ENCODE results near the gene AGAP2.
A peak's percentile ranks its signal among the peaks of the same experiment; 100 is the strongest.

The AGAP2 gene

DNA sequence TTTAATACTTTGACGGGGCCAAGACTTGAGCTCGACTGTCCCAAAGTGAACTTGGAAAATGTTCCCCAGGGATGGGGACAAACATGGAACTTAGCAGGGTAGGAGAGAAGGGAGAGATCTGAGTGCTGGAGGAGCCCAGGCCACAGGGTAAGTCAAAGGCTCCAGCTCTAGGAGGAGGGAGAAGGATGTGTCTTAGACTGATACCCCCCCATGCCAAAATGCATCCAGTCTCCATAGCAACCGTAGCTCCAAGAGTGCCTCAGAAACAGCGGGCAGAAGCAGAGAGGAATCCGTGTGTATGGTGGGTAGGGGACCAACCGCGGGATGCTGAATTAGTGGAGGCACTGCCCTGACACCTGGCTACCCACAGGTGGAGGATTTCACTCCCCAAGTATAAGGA lies 845 bp upstream of the AGAP2 start:
- Histone ChIP-seq H3K27ac (ENCODE audit: low read depth, low read length) (no peak overlapping the region), H3K4me1 (ENCODE audit: control insufficient read depth in 5 of 5, insufficient read depth in 5 of 5, low read length in 5 of 5) (peaks cover 3 to 53% (median 36%) of the 10 kb centered on the region in 5 donors), H3K36me3 (ENCODE audit: control insufficient read depth in 5 of 5, insufficient read depth in 5 of 5, low read length in 5 of 5) (no peaks in the 10 kb centered on the region), H3K9ac (ENCODE audit: low read length in 5 of 5) (no peak overlapping the region), H3K4me3 (ENCODE audit: low read depth in 1 of 5, low read length in 5 of 5) (no peak overlapping the region), H3K9me3 (ENCODE audit: control insufficient read depth in 5 of 5, low read length in 5 of 5) (no peaks in the 10 kb centered on the region), H3K27me3 (ENCODE audit: control insufficient read depth in 5 of 5, insufficient read depth in 4 of 5, low read length in 5 of 5) (peaks cover 18 to 50% (median 41%) of the 10 kb centered on the region in 5 donors)

DNA sequence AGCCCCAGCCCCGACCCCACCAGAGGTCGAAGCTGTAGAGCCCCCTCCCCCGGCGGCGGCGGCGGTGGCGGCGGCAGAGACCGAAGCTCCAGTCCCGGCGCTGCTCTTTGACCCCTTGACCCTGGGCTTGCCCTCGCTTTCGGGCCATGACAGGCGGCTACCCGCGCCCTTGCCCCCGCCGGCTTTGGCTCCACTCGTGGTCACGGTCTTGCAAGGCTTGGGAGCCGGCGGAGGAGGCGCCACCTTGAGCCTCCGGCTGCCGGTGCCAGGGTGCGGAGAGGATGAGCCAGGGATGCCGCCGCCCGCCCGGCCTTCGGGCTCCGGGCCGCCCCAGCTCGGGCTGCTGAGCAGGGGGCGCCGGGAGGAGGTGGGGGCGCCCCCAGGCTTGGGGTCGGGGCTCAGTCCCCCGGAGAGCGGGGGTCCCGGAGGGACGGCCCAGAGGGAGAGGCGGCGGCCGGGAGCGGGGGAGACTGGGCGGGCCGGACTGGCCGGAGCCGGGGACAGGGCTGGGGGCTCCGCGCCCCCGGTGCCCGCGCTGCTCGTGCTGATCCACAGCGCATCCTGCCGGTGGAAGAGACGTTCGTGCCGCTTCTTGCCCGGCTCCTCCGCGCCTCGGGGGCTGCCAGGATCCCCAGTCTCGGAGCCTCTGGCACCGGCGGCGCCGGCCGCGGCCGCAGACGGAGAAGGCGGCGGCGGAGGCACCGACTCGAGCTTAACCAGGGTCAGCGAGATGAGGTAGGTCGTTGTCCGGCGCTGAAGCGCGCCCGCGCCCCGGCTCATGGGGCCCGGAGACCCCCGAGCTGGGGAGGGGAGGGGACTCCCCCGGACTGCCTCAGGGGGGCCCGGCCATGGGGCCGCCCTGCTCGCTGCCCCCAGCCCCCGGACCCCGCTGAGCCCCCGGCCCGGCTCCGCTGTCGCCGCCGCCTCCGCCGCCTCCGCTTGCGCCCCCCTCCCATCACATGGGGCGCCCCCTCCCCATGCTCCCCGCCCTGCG lies 778 bp downstream of the AGAP2 start:
- Histone ChIP-seq H3K4me1 (ENCODE audit: control insufficient read depth in 5 of 5, insufficient read depth in 5 of 5, low read length in 5 of 5) (peaks cover 3 to 53% (median 31%) of the 10 kb centered on the region in 5 donors), H3K9me3 (ENCODE audit: control insufficient read depth in 5 of 5, low read length in 5 of 5) (no peaks in the 10 kb centered on the region), H3K9ac (ENCODE audit: low read length in 5 of 5) (no peak overlapping the region), H3K36me3 (ENCODE audit: control insufficient read depth in 5 of 5, insufficient read depth in 5 of 5, low read length in 5 of 5) (peaks cover 0 to 8% (median 0%) of the 10 kb centered on the region in 5 donors), H3K4me3 (ENCODE audit: low read depth in 1 of 5, low read length in 5 of 5) (peak overlapping the region in 3 of 5 donors; percentile 20 to 47 (median 22)), H3K27me3 (ENCODE audit: control insufficient read depth in 5 of 5, insufficient read depth in 4 of 5, low read length in 5 of 5) (peaks cover 18 to 62% (median 53%) of the 10 kb centered on the region in 5 donors), H3K27ac (ENCODE audit: low read depth, low read length) (no peak overlapping the region)

- H3K4me1 ChIP-seq (ENCODE audit: control insufficient read depth in 5 of 5, insufficient read depth in 5 of 5, low read length in 5 of 5), result peaks cover 3 to 50% (median 29%) of the 10 kb centered on the region in 5 donors
- H3K9ac ChIP-seq (ENCODE audit: low read length in 5 of 5), result no peak overlapping the region
- H3K9me3 ChIP-seq (ENCODE audit: control insufficient read depth in 5 of 5, low read length in 5 of 5), result no peaks in the 10 kb centered on the region
- H3K27me3 ChIP-seq (ENCODE audit: control insufficient read depth in 5 of 5, insufficient read depth in 4 of 5, low read length in 5 of 5), result peaks cover 18 to 62% (median 53%) of the 10 kb centered on the region in 5 donors
- H3K36me3 ChIP-seq (ENCODE audit: control insufficient read depth in 5 of 5, insufficient read depth in 5 of 5, low read length in 5 of 5), result peaks cover 0 to 10% (median 0%) of the 10 kb centered on the region in 5 donors
- H3K4me3 ChIP-seq (ENCODE audit: low read depth in 1 of 5, low read length in 5 of 5), result peak overlapping the region in 3 of 5 donors; percentile 5 to 29 (median 11)
- H3K27ac ChIP-seq (ENCODE audit: low read depth, low read length), result no peak overlapping the region
Observed at GRCh38 chr12:57736741-57737466, 1.6 kb downstream of the AGAP2 start.

DNA sequence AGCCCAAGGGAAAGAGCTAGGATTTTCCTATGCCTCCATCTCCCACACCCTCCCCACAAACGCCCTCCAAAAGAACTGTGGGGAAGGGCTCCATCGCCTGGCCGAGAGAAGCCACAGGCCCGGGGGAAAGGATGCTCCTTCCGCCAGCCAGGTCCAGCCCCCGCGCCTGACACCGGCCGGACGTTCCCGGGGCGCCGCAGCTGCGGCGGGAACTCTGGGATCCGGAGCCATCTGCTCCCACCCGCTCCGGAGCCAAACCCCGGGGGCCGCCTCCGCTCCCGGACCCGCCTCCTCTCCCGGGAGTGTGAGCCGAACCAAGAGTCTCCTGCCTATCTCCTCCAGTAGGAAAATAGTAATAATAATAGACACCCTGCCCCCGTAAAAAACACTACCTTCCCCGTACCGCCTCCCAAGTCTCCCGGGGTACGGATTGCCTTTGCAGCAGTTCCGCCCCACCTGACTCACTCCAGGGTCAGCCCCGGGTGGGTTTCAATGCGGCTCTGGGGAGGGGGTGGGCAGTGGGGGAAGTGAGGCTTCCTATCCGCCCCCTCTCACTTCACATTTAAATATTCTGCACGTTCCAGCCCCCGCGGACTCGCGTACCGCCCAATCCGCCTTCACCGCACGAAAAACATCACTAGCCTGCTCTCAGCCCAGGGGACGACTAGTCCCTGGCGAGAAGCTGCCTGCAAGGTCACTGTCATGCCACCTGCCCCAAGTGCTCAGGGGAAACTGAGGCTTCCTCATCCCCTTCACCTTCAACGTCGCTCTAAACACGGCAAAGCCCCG lies 2.4 kb downstream of the AGAP2 start:
- Histone ChIP-seq H3K9ac (ENCODE audit: low read length in 5 of 5) (no peak overlapping the region), H3K9me3 (ENCODE audit: control insufficient read depth in 5 of 5, low read length in 5 of 5) (no peaks in the 10 kb centered on the region), H3K27me3 (ENCODE audit: control insufficient read depth in 5 of 5, insufficient read depth in 4 of 5, low read length in 5 of 5) (peaks cover 18 to 65% (median 54%) of the 10 kb centered on the region in 5 donors), H3K4me1 (ENCODE audit: control insufficient read depth in 5 of 5, insufficient read depth in 5 of 5, low read length in 5 of 5) (peaks cover 3 to 46% (median 27%) of the 10 kb centered on the region in 5 donors), H3K36me3 (ENCODE audit: control insufficient read depth in 5 of 5, insufficient read depth in 5 of 5, low read length in 5 of 5) (peaks cover 0 to 14% (median 3%) of the 10 kb centered on the region in 5 donors), H3K27ac (ENCODE audit: low read depth, low read length) (no peak overlapping the region), H3K4me3 (ENCODE audit: low read depth in 1 of 5, low read length in 5 of 5) (peak overlapping the region in 3 of 5 donors; percentile 5 to 29 (median 11))

DNA sequence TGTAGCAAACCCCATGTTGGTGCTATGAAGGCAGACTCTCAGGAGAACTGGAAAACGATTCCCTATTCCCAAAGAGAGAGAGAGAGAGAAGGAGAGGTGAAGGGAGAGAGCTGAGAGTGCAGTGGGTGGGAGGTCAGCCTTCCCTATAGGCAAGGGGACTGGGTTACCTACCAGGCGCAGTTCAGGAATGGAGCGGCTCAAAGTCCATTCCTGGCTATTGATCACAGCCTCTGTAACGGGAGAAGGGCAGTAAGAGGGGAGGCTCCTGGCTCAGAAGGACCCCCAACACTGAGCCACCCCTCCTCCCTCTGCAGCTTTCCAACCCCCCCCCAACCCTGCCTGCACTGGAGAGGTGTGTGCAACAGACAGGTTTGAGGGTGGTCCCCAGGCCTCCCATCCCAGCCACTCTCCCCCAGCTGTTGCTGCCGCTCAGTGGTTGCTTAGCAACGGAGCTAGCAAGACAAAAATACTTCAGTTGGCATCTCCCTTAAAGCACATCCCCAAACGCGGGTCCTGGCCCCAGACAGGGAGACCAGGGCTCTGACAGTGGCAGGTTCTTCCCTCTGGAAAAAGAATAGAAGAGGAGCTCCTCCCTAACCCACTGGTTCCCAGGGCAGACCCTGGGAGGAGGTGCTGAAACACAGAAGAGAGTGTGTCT lies 3.2 kb downstream of the AGAP2 start:
- Histone ChIP-seq H3K9me3 (ENCODE audit: control insufficient read depth in 5 of 5, low read length in 5 of 5) (no peaks in the 10 kb centered on the region), H3K27me3 (ENCODE audit: control insufficient read depth in 5 of 5, insufficient read depth in 4 of 5, low read length in 5 of 5) (peaks cover 18 to 68% (median 48%) of the 10 kb centered on the region in 5 donors), H3K9ac (ENCODE audit: low read length in 5 of 5) (no peak overlapping the region), H3K36me3 (ENCODE audit: control insufficient read depth in 5 of 5, insufficient read depth in 5 of 5, low read length in 5 of 5) (peaks cover 0 to 14% (median 3%) of the 10 kb centered on the region in 5 donors), H3K27ac (ENCODE audit: low read depth, low read length) (no peak overlapping the region), H3K4me3 (ENCODE audit: low read depth in 1 of 5, low read length in 5 of 5) (no peak overlapping the region), H3K4me1 (ENCODE audit: control insufficient read depth in 5 of 5, insufficient read depth in 5 of 5, low read length in 5 of 5) (peaks cover 1 to 39% (median 21%) of the 10 kb centered on the region in 5 donors)

GRCh38 chr12:57734591-57734990 lies 4.0 kb downstream of the AGAP2 start:
- Histone ChIP-seq H3K4me3 (ENCODE audit: low read depth in 1 of 5, low read length in 5 of 5) (no peak overlapping the region), H3K27me3 (ENCODE audit: control insufficient read depth in 5 of 5, insufficient read depth in 4 of 5, low read length in 5 of 5) (peaks cover 18 to 66% (median 44%) of the 10 kb centered on the region in 5 donors)

GRCh38 chr12:57733928-57734327 lies 4.6 kb downstream of the AGAP2 start:
- Histone ChIP-seq H3K4me1 (ENCODE audit: control insufficient read depth in 5 of 5, insufficient read depth in 5 of 5, low read length in 5 of 5) (peaks cover 1 to 33% (median 21%) of the 10 kb centered on the region in 5 donors), H3K9me3 (ENCODE audit: control insufficient read depth in 5 of 5, low read length in 5 of 5) (no peaks in the 10 kb centered on the region), H3K4me3 (ENCODE audit: low read depth in 1 of 5, low read length in 5 of 5) (no peak overlapping the region), H3K36me3 (ENCODE audit: control insufficient read depth in 5 of 5, insufficient read depth in 5 of 5, low read length in 5 of 5) (peaks cover 0 to 14% (median 3%) of the 10 kb centered on the region in 5 donors), H3K27ac (ENCODE audit: low read depth, low read length) (no peak overlapping the region), H3K9ac (ENCODE audit: low read length in 5 of 5) (no peak overlapping the region), H3K27me3 (ENCODE audit: control insufficient read depth in 5 of 5, insufficient read depth in 4 of 5, low read length in 5 of 5) (peaks cover 18 to 59% (median 38%) of the 10 kb centered on the region in 5 donors)

More at GRCh38 chr12:57734591-57734990, 4.0 kb downstream of the AGAP2 start:
- no peak overlapping the region for H3K9ac ChIP-seq (ENCODE audit: low read length in 5 of 5)
- H3K9me3 ChIP-seq (ENCODE audit: control insufficient read depth in 5 of 5, low read length in 5 of 5), result no peaks in the 10 kb centered on the region
- H3K36me3 ChIP-seq (ENCODE audit: control insufficient read depth in 5 of 5, insufficient read depth in 5 of 5, low read length in 5 of 5), result peaks cover 0 to 14% (median 3%) of the 10 kb centered on the region in 5 donors
- H3K27ac ChIP-seq (ENCODE audit: low read depth, low read length), result no peak overlapping the region
- H3K4me1 ChIP-seq (ENCODE audit: control insufficient read depth in 5 of 5, insufficient read depth in 5 of 5, low read length in 5 of 5), result peaks cover 1 to 36% (median 21%) of the 10 kb centered on the region in 5 donors

GRCh38 chr12:57732726-57733593 lies 5.6 kb downstream of the AGAP2 start:
- Histone ChIP-seq H3K4me3 (ENCODE audit: low read depth in 1 of 5, low read length in 5 of 5) (no peak overlapping the region), H3K9me3 (ENCODE audit: control insufficient read depth in 5 of 5, low read length in 5 of 5) (no peaks in the 10 kb centered on the region), H3K27me3 (ENCODE audit: control insufficient read depth in 5 of 5, insufficient read depth in 4 of 5, low read length in 5 of 5) (peaks cover 18 to 58% (median 35%) of the 10 kb centered on the region in 5 donors), H3K4me1 (ENCODE audit: control insufficient read depth in 5 of 5, insufficient read depth in 5 of 5, low read length in 5 of 5) (peaks cover 1 to 31% (median 20%) of the 10 kb centered on the region in 5 donors), H3K9ac (ENCODE audit: low read length in 5 of 5) (peak overlapping the region in 1 of 5 donors; percentile 18), H3K27ac (ENCODE audit: low read depth, low read length) (no peak overlapping the region), H3K36me3 (ENCODE audit: control insufficient read depth in 5 of 5, insufficient read depth in 5 of 5, low read length in 5 of 5) (peaks cover 0 to 14% (median 3%) of the 10 kb centered on the region in 5 donors)

Measured in subcutaneous abdominal adipose tissue (tissue), 5 donors.